Testis (tissue), 2 donors: ENCODE measurements around the gene SUSD2.

Experiments used
- POLR2A ChIP-seq: fragments of 450-650 bp; IDR thresholded peaks from one replicate; pipeline ENCODE4 v1.6.1; 2017; ENCODE audit warnings: antibody characterized with exemption, mild to moderate bottlenecking, moderate library complexity
- TF ChIP-seq, protein P1 (sequence below), 3 experiments: fragments of 450-650 bp in 2 of 3; fragments of 200-600 bp in 1 of 3; sonication (generic) in 1 of 3; IDR thresholded peaks; one replicate each; pipeline ENCODE4 v1.5.1; 2016 to 2019; ENCODE audit warnings: antibody characterized with exemption in 3 of 3, mild to moderate bottlenecking in 2 of 3, moderate library complexity in 1 of 3

DNA sequence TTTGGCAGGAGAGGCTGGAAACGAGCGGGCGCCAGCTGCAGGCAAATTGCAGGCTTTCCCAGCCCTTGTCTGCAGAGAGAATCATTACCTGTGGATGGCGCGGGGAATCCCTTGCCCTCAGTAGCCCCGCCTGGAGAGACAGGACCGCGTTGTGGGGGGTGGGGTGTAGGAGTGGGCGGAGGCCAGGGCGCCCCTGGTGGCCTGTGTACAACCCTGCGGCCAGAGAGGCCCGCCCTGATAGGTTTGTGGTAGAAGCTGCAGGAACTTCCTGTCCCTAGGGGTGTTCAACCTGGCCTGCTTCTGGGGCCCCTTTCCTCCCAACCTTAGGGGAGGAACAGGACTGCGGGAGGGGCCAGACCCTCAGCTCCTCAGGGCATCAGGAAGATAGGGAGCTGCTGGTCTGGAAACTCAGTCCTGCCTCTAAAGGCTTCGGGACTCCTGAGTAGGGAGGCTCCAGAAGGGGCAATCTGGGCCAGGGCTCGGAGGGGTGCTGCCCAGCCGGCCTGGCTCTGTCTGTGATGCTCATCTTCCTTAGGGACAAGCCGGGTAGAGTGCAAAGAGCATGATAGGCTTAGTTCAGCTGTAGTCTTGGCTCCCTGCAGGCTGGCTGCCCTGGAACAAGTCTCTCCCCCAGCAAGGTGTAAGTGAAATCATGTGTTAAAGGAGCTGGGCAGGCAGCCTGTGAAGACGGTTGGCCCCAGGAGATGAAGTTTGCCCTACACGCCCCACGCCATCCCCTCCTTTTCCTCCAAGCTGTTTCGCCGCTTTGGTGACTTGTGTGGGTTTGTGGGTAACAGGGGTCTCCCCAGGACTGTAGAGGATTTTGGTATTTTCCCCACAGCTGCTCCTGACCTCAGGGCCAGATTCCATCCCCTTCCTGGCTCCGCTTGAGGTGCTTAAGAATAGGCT, 24.1 kb upstream of the SUSD2 start:
- TF ChIP-seq, protein P1, sequence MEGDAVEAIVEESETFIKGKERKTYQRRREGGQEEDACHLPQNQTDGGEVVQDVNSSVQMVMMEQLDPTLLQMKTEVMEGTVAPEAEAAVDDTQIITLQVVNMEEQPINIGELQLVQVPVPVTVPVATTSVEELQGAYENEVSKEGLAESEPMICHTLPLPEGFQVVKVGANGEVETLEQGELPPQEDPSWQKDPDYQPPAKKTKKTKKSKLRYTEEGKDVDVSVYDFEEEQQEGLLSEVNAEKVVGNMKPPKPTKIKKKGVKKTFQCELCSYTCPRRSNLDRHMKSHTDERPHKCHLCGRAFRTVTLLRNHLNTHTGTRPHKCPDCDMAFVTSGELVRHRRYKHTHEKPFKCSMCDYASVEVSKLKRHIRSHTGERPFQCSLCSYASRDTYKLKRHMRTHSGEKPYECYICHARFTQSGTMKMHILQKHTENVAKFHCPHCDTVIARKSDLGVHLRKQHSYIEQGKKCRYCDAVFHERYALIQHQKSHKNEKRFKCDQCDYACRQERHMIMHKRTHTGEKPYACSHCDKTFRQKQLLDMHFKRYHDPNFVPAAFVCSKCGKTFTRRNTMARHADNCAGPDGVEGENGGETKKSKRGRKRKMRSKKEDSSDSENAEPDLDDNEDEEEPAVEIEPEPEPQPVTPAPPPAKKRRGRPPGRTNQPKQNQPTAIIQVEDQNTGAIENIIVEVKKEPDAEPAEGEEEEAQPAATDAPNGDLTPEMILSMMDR (IDR thresholded peaks at IDR 0.05): peak; percentile 59 to 75 (median 72)
- no peak for TF ChIP-seq POLR2A
